GM23338 (cell line): Measurements from ENCODE around the gene ICAM2. TPM values are rescaled to one million over a fixed set of nuclear protein-coding genes. Genes with fewer than 3 reads are reported as not detected.
A peak's percentile ranks its signal among the peaks of the same experiment; 100 is the strongest.

Experiments
- ATAC-seq: fragments of 200-7000 bp; cut with Tn5 transposase; 3 replicates; pipeline ENCODE4 v1.9.1; 2020
- DNase-seq: peaks from one replicate; pipeline ENCODE4 v3.0.0-alpha.2; 2015; ENCODE audit warnings: low spot score
- H2AFZ ChIP-seq: fragments of 200-600 bp; sonication (generic); 2 replicates; pipeline ENCODE4 v1.8.0; 2016; ENCODE audit warnings: antibody characterized with exemption, mild to moderate bottlenecking, moderate library complexity
- H3F3A ChIP-seq: fragments of 200-600 bp; sonication (generic); replicated peaks from 2 replicates; pipeline ENCODE4 v1.8.0; 2017; ENCODE audit warnings: antibody characterized with exemption, mixed run types, low read depth
- H3K27ac ChIP-seq: fragments of 200-600 bp; sonication (generic); 2 replicates; pipeline ENCODE4 v1.6.1; 2016; ENCODE audit warnings: low read depth
- H3K27me3 ChIP-seq: fragments of 200-600 bp; sonication (generic); 2 replicates; pipeline ENCODE4 v1.8.0; 2016; ENCODE audit warnings: mild to moderate bottlenecking, mixed run types, moderate library complexity; ENCODE audit not compliant: insufficient read depth
- H3K36me3 ChIP-seq: fragments of 200-600 bp; sonication (generic); 2 replicates; pipeline ENCODE4 v1.8.0; 2016; ENCODE audit warnings: mild to moderate bottlenecking; ENCODE audit not compliant: insufficient read depth
- H3K4me1 ChIP-seq: fragments of 200-600 bp; sonication (generic); 2 replicates; pipeline ENCODE4 v1.8.0; 2016; ENCODE audit warnings: mild to moderate bottlenecking, moderate library complexity; ENCODE audit not compliant: insufficient read depth
- H3K4me2 ChIP-seq: fragments of 200-600 bp; sonication (generic); 2 replicates; pipeline ENCODE4 v1.7.1; 2017; ENCODE audit warnings: mixed run types
- H3K4me3 ChIP-seq: fragments of 200-600 bp; sonication (generic); 2 replicates; pipeline ENCODE4 v1.6.1; 2016; ENCODE audit warnings: mixed run types
- H3K79me2 ChIP-seq: fragments of 200-600 bp; sonication (generic); replicated peaks from 2 replicates; pipeline ENCODE4 v1.8.0; 2017; ENCODE audit warnings: mild to moderate bottlenecking; ENCODE audit not compliant: insufficient read depth
- H3K9me2 ChIP-seq: fragments of 200-600 bp; sonication (generic); 2 replicates; pipeline ENCODE4 v1.8.0; 2017; ENCODE audit not compliant: insufficient read depth
- H4K20me1 ChIP-seq: fragments of 200-600 bp; sonication (generic); replicated peaks from 2 replicates; pipeline ENCODE4 v1.8.0; 2017; ENCODE audit warnings: mild to moderate bottlenecking; ENCODE audit not compliant: insufficient read depth
- H3K27ac Mint-ChIP-seq: 2 replicates; pipeline ENCODE4 v1.8.0; 2020; ENCODE audit warnings: inconsistent platforms, mild to moderate bottlenecking, moderate library complexity, mixed read lengths
- H3K27me3 Mint-ChIP-seq: 3 replicates; pipeline ENCODE4 v1.8.0; 2022; ENCODE audit warnings: low read depth, mild to moderate bottlenecking, moderate library complexity, mixed read lengths, inconsistent platforms; ENCODE audit not compliant: insufficient read depth, poor library complexity
- H3K36me3 Mint-ChIP-seq: 3 replicates; pipeline ENCODE4 v1.8.0; 2021; ENCODE audit warnings: low read depth, mild to moderate bottlenecking, inconsistent platforms, moderate library complexity, mixed read lengths
- H3K4me1 Mint-ChIP-seq: 3 replicates; pipeline ENCODE4 v1.8.0; 2020; ENCODE audit warnings: mild to moderate bottlenecking, inconsistent platforms, mixed read lengths
- H3K4me3 Mint-ChIP-seq: 3 replicates; pipeline ENCODE4 v1.8.0; 2021; ENCODE audit warnings: moderate library complexity, mild to moderate bottlenecking, inconsistent platforms, mixed read lengths
- H3K9me3 Mint-ChIP-seq: 3 replicates; pipeline ENCODE4 v1.8.0; 2020; ENCODE audit warnings: moderate library complexity, mild to moderate bottlenecking, inconsistent platforms, mixed read lengths
- EZH2 ChIP-seq: fragments of 200-600 bp; sonication (generic); IDR thresholded peaks from one replicate; pipeline ENCODE4 v1.8.0; 2017; ENCODE audit warnings: antibody characterized with exemption, mild to moderate bottlenecking, low read depth; ENCODE audit not compliant: unreplicated experiment
- EZH2phosphoT487 ChIP-seq: fragments of 200-600 bp; sonication (generic); IDR thresholded peaks from one replicate; pipeline ENCODE4 v1.8.1; 2018; ENCODE audit warnings: antibody characterized with exemption; ENCODE audit not compliant: unreplicated experiment
- JUNB ChIP-seq: IDR thresholded peaks from one replicate; pipeline ENCODE4 v1.6.1; 2016; ENCODE audit warnings: antibody characterized with exemption; ENCODE audit not compliant: unreplicated experiment
- NANOG ChIP-seq: IDR thresholded peaks from 2 replicates; pipeline ENCODE4 v1.6.1; 2016; ENCODE audit warnings: antibody characterized with exemption, borderline replicate concordance
- ZNF114 ChIP-seq: fragments of 250-450 bp; sonication (Bioruptor Pico); IDR thresholded peaks from 2 replicates; pipeline ENCODE4 v1.5.0; 2020; ENCODE audit warnings: mild to moderate bottlenecking, moderate library complexity
- ZNF331 ChIP-seq: fragments of 250-450 bp; sonication (Bioruptor Pico); IDR thresholded peaks from 2 replicates; pipeline ENCODE4 v1.5.0; 2020; ENCODE audit warnings: low read depth, mild to moderate bottlenecking, moderate library complexity
- polyA plus RNA-seq: library from polyadenylated mRNA; unstranded; fragments of >200 nt; fragmentation: Nextera tagmentation; extraction: Ambion mirVana; gene quantifications from 2 replicates; pipeline ENCODE4 v1.2.1, GENCODE V29; 2016
- total RNA-seq: library from RNA; depleted of rRNA; stranded (reverse); fragments of >200 nt; shearing (Covaris generic); gene quantifications from 2 replicates; pipeline ENCODE4 v1.2.3, GENCODE V29; 2014
- TF ChIP-seq, protein P1 (sequence below): fragments of 250-450 bp; sonication (Bioruptor Pico); IDR thresholded peaks from 2 replicates; pipeline ENCODE4 v1.5.0; 2020; ENCODE audit warnings: mild to moderate bottlenecking, moderate library complexity
- TF ChIP-seq, protein P2 (sequence below), 2 experiments: fragments of 200-600 bp in 1 of 2; sonication (generic) in 1 of 2; conservative IDR thresholded peaks; 2 replicates each; pipeline versions ENCODE4 v1.5.1 to v1.6.1; 2016 to 2017; ENCODE audit warnings: antibody characterized with exemption in 2 of 2, low read depth in 2 of 2, mild to moderate bottlenecking in 2 of 2, moderate library complexity in 1 of 2
- TF ChIP-seq, protein P3 (sequence below): IDR thresholded peaks from one replicate; pipeline ENCODE4 v1.6.1; 2018; ENCODE audit warnings: antibody characterized with exemption; ENCODE audit not compliant: unreplicated experiment

The ICAM2 gene
- total and polyA plus RNA-seq, 2 experiments from 2014 or later = 0.31 to 0.86 TPM

DNA sequence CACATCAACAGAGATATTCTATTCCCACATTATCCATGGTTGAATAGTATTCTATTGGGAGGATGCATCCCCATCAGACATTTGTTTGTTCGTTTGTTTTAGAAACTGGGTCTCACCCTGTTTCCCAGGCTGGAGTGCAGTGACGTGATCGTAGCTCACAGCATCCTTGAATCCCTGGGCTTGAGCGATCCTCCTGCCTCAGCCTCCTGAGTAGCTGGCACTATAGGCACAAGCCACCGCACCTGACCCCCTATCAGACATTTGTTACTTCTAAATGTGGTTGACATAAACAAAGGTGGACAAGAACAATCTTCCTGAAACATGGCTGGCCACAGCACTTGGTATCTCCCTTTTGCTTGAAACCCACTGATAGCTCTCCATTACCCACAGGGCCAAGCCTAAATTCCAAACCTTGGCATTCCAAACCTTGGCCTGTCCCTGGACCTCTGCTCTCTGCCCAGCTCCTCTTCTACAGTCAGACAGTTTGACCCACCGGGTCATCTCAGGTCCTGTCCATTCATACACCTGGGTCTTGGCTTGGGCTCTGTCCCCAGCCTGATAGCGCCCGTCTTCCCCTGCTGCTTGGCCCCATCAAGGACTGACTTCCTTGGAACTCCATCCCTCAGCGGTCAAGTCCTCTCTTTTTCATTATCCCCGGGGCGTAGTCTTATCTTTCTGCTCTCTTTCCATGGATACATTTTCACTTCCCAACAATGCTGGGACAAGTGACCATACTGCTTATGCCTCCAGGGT lies 23.8 kb downstream of the ICAM2 start:
- H3K4me1 Mint-ChIP-seq = peaks cover 18% of the 10 kb centered on the region
- H3K36me3 ChIP-seq = no peaks in the 10 kb centered on the region
- H3K27ac ChIP-seq = no peak overlapping the region
- no peaks in the 10 kb centered on the region; the same call in 2 of the 3 replicates for H3K36me3 Mint-ChIP-seq
- peak overlapping the region; percentile 84 for H3K4me3 Mint-ChIP-seq
- no peaks in the 10 kb centered on the region for H3F3A ChIP-seq
- H4K20me1 ChIP-seq = no peaks in the 10 kb centered on the region
- no peak for DNase-seq
- H3K4me1 ChIP-seq = peaks cover 10% of the 10 kb centered on the region
- H3K4me3 ChIP-seq = 0 out of 2 replicates have a peak overlapping the region, but pooled peaks have one; percentile 98
- H3K27ac Mint-ChIP-seq = no peak overlapping the region
- H2AFZ ChIP-seq = peak overlapping the region; percentile 100
- no peaks in the 10 kb centered on the region; the same call in 2 of the 3 replicates for H3K9me3 Mint-ChIP-seq
- TF ChIP-seq, protein P1, sequence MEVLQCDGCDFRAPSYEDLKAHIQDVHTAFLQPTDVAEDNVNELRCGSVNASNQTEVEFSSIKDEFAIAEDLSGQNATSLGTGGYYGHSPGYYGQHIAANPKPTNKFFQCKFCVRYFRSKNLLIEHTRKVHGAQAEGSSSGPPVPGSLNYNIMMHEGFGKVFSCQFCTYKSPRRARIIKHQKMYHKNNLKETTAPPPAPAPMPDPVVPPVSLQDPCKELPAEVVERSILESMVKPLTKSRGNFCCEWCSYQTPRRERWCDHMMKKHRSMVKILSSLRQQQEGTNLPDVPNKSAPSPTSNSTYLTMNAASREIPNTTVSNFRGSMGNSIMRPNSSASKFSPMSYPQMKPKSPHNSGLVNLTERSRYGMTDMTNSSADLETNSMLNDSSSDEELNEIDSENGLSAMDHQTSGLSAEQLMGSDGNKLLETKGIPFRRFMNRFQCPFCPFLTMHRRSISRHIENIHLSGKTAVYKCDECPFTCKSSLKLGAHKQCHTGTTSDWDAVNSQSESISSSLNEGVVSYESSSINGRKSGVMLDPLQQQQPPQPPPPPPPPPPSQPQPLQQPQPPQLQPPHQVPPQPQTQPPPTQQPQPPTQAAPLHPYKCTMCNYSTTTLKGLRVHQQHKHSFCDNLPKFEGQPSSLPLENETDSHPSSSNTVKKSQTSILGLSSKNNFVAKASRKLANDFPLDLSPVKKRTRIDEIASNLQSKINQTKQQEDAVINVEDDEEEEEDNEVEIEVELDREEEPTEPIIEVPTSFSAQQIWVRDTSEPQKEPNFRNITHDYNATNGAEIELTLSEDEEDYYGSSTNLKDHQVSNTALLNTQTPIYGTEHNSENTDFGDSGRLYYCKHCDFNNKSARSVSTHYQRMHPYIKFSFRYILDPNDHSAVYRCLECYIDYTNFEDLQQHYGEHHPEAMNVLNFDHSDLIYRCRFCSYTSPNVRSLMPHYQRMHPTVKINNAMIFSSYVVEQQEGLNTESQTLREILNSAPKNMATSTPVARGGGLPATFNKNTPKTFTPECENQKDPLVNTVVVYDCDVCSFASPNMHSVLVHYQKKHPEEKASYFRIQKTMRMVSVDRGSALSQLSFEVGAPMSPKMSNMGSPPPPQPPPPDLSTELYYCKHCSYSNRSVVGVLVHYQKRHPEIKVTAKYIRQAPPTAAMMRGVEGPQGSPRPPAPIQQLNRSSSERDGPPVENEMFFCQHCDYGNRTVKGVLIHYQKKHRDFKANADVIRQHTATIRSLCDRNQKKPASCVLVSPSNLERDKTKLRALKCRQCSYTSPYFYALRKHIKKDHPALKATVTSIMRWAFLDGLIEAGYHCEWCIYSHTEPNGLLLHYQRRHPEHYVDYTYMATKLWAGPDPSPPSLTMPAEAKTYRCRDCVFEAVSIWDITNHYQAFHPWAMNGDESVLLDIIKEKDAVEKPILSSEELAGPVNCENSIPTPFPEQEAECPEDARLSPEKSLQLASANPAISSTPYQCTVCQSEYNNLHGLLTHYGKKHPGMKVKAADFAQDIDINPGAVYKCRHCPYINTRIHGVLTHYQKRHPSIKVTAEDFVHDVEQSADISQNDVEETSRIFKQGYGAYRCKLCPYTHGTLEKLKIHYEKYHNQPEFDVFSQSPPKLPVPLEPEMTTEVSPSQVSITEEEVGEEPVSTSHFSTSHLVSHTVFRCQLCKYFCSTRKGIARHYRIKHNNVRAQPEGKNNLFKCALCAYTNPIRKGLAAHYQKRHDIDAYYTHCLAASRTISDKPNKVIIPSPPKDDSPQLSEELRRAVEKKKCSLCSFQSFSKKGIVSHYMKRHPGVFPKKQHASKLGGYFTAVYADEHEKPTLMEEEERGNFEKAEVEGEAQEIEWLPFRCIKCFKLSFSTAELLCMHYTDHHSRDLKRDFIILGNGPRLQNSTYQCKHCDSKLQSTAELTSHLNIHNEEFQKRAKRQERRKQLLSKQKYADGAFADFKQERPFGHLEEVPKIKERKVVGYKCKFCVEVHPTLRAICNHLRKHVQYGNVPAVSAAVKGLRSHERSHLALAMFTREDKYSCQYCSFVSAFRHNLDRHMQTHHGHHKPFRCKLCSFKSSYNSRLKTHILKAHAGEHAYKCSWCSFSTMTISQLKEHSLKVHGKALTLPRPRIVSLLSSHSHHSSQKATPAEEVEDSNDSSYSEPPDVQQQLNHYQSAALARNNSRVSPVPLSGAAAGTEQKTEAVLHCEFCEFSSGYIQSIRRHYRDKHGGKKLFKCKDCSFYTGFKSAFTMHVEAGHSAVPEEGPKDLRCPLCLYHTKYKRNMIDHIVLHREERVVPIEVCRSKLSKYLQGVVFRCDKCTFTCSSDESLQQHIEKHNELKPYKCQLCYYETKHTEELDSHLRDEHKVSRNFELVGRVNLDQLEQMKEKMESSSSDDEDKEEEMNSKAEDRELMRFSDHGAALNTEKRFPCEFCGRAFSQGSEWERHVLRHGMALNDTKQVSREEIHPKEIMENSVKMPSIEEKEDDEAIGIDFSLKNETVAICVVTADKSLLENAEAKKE = no peak
- TF ChIP-seq, protein P2, sequence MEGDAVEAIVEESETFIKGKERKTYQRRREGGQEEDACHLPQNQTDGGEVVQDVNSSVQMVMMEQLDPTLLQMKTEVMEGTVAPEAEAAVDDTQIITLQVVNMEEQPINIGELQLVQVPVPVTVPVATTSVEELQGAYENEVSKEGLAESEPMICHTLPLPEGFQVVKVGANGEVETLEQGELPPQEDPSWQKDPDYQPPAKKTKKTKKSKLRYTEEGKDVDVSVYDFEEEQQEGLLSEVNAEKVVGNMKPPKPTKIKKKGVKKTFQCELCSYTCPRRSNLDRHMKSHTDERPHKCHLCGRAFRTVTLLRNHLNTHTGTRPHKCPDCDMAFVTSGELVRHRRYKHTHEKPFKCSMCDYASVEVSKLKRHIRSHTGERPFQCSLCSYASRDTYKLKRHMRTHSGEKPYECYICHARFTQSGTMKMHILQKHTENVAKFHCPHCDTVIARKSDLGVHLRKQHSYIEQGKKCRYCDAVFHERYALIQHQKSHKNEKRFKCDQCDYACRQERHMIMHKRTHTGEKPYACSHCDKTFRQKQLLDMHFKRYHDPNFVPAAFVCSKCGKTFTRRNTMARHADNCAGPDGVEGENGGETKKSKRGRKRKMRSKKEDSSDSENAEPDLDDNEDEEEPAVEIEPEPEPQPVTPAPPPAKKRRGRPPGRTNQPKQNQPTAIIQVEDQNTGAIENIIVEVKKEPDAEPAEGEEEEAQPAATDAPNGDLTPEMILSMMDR (conservative IDR thresholded peaks at IDR 0.05; ENCODE audit: low read depth in 2 of 2) = no peak
- TF ChIP-seq ZNF114 (CRISPR knock-in tag) (no peak), EZH2 (no peak), ZNF331 (CRISPR knock-in tag) (no peak), EZH2phosphoT487 (no peak), JUNB (no peak), NANOG (no peak)
- TF ChIP-seq, protein P3, sequence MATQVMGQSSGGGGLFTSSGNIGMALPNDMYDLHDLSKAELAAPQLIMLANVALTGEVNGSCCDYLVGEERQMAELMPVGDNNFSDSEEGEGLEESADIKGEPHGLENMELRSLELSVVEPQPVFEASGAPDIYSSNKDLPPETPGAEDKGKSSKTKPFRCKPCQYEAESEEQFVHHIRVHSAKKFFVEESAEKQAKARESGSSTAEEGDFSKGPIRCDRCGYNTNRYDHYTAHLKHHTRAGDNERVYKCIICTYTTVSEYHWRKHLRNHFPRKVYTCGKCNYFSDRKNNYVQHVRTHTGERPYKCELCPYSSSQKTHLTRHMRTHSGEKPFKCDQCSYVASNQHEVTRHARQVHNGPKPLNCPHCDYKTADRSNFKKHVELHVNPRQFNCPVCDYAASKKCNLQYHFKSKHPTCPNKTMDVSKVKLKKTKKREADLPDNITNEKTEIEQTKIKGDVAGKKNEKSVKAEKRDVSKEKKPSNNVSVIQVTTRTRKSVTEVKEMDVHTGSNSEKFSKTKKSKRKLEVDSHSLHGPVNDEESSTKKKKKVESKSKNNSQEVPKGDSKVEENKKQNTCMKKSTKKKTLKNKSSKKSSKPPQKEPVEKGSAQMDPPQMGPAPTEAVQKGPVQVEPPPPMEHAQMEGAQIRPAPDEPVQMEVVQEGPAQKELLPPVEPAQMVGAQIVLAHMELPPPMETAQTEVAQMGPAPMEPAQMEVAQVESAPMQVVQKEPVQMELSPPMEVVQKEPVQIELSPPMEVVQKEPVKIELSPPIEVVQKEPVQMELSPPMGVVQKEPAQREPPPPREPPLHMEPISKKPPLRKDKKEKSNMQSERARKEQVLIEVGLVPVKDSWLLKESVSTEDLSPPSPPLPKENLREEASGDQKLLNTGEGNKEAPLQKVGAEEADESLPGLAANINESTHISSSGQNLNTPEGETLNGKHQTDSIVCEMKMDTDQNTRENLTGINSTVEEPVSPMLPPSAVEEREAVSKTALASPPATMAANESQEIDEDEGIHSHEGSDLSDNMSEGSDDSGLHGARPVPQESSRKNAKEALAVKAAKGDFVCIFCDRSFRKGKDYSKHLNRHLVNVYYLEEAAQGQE = no peak
- no peaks in the 10 kb centered on the region for H3K9me2 ChIP-seq
- no peak for ATAC-seq
- peaks cover 25% of the 10 kb centered on the region for H3K27me3 Mint-ChIP-seq
- H3K27me3 ChIP-seq = peaks cover 22% of the 10 kb centered on the region
- no peaks in the 10 kb centered on the region for H3K79me2 ChIP-seq
- H3K4me2 ChIP-seq = peak overlapping the region; percentile 97
